HG02759 (cell line): Measurements from ENCODE around the gene MXD3.
"Not testable (repeated sequence)": the region's sequence is repeated elsewhere in the genome, so short reads cannot be mapped to it uniquely, and the experiment has no call there.

Experiments used
- ATAC-seq: cut with Tn5 transposase; IDR thresholded peaks from one replicate; pipeline ENCODE4 v1.9.1; 2021; ENCODE audit warnings: mild to moderate bottlenecking, moderate library complexity; ENCODE audit not compliant: unreplicated experiment

Gene MXD3

DNA sequence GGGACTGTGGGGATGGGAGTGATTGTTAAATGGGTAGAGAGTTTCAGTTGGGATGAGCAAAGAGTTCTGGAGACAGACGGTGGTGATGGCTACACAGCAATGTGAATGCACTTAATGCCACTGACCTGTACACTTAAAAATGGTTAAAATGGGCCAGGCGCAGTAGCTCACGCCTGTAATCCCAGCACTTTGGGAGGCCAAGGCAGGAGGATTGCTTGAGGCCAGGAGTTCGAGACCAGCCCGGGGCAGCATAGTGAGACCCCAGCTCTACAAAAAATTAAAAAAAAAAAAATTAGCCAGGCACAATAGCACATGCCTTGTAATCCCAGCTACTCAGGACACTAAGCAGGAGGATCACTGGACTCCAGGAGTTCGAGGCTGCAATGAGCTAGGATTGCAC is 32.1 kb upstream of the MXD3 start:
- no peak for ATAC-seq

DNA sequence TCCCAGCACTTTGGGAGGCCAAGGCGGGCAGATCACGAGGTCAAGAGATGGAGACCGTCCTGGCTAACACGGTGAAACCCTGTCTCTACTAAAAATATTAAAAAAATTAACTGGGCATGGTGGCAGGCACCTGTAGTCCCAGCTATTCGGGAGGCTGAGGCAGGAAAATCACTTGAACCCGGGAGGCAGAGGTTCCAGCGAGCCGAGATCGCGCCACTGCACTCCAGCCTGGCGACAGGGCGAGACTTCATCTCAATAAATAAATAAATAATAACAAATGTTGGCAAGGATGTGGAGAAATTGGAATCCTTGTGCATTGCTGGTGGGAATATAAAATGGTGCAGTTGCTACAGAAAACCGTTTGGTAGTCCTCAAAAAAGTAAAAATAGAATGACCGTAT is 31.3 kb upstream of the MXD3 start:
- not testable (repeated sequence) for ATAC-seq

DNA sequence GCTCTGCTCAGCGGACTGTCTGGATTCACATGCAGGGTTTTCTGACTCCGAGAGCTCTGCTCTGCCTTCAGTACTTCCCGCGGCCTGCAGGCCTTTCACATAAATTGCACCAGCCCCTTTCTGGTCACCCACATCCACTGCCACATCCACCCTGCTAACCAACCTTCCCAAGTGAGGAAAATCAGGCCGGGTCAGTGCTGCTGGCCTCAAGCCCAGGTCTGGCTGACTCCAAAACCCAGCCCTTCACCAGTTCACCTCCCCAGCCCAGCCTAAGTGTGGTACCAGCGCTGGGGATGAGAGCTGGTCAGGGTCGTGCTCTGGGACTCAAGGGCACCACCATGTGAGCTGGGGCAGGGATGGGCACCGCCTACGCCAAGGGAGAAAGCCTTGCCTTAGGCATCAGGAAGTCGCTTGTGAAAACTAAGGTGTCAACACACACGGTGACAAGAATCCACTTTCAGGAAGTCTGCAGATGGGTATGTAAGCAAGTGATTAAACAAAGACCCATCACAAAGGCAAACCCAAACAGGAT is 27.5 kb upstream of the MXD3 start:
- ATAC-seq = no peak

DNA sequence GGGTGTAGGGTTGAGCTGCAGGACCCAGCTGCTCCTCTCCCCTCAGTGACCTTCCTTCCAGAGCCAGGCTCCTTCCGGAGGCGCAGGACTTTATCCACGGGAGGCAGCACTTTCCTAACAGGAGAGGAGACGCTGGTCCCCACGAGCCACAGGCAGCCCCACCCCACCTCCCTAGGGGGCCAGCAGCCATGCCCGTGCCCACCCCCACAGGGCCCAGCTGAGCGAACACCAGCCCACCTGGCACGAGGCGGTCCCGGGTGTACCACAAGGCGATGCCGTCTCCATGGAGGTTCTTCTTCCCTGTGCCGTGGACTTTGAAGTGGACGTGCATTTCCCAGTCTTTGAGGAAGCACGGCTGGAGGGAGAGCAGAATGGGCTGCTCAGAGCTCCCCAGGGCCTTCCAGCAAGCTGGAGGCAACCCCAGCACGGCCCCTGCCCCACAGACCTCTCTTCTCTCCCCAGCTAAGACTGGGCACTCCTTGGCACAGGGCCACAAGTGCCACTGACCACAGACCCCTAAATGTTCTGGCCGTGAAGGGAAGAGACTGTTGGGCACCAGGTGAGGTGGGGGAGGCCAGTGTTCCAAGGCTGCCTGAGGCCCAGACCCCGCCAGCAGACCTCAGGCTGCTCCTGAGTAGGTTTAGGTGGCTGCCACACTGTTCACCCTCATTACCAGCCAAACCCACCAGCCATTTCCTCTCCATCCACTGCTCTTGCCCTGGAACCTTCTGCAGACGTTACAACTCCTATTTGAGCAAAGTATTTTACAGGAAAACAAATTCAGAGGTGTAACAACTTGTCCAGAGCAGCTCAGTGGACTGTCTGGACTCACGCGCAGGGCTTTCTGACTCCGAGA is 26.8 kb upstream of the MXD3 start:
- ATAC-seq = no peak

DNA sequence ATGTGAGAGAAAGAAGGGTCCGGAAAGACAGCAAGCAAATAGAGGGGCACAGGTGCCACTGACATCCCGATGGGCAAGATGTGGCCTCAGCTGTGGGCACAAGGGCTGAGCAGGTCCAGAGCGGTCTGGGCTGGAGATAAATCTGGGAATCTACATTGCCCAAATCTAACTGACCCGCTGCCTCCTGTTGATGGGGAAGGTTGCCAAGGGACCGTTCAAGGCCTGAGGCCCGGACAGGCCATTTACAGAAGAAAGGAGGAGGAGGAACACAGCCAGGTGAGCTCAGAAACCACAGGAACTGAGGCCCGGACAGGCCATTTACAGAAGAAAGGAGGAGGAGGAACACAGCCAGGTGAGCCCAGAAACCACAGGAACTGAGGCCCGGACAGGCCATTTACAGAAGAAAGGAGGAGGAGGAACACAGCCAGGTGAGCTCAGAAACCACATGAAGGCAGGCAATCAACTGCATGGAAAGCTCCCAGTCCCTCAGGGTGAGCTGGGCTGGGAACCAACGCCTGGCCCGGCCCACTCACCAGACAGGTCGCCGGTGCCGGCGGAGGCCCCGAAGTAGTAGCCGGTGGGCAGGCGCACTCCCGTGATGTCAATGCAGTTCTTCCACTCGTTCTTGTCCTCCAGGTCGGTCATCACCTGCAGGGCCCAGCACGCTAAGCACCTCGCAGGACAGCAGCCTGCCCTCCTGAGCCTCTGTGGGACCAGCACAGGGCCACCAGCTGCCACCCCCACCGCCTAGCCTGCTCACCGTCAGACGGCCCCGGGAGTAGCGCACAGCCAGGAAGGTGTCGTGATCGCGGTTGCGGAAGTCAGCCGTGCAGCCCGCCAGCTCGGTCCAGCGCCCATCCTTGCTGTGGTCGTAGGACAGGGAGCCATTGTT is 25.2 kb upstream of the MXD3 start:
- ATAC-seq = no peak

DNA sequence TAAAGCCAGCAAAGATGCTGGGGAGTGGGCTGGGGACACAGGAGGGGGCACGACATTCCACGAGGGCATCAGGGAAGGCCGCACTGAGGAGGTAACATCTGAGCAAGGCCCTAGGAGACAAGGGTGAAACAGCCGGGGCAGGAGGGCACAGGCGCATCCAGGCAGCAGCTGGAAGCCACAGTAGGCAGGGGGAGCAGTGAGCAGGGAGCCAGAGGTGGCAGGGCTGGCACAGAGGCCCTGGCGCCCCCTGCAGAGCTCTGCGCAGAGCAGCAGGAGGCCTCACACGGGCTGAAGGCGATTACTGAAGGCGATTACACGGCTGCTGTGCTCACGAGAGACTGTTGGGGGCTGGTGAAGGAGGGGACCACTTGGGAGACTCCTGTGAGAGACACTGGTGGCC is 24.4 kb upstream of the MXD3 start:
- no peak for ATAC-seq

DNA sequence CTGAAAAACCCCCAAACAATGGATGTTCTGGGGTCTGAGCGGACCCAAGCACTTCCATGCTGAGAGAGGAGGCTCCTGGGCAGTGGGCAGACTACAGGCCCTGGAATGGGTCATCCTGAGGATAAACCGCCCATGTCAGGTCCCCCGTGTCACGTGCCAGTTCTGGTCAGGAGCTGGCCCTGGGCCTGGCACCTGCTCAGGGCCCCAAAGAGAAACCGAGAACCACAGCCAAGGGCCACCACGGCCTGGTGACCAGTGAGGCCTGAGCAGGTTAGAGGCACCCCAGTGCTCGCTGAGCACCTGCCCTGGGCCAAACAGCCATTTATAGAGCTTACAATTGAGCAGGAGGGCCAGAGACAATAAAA is 24.0 kb upstream of the MXD3 start:
- ATAC-seq = no peak

DNA sequence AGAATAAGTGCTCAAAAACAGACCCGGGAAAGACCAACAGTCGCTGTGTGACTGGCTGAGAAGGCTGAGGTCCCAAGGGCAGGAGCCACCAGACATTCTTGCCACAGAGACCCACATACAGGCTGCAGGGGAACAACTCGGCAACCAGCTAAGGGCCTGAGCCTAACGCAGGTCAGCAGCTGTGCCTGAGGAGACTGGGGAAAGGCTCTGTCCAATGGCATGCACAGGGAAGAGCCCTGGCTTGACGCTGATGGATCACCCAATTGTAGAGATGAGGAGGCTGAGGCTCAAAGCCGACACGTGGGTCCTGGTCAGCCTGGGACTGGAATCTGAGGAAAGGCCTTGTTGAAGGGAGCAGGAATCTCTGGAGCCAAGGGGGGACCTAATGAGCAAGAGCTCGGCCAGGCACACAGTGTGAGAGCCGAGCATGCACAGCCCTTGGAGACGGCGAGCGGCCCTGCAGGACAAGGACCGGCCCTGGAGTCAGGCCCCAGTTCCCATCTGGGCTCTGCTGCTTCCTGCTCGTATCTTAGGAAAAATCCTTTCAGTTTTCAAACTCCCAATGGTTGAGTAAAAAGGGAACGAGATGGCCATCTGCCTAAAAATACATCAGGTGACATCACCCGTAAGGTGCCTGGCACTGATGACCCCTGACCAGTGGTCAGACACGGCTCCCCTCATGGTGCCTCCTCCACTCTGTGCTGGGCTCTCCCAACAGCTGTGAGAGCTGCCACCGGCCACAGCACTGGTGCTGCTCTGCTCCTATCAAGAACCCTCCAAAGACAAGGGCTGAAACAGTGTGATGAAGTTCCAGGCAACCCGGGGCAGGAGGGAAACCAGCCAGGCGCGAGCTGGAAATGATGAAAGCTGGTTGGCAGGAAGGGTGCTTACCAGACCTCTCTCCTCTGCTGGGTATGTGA is 23.3 kb upstream of the MXD3 start:
- ATAC-seq = no peak

DNA sequence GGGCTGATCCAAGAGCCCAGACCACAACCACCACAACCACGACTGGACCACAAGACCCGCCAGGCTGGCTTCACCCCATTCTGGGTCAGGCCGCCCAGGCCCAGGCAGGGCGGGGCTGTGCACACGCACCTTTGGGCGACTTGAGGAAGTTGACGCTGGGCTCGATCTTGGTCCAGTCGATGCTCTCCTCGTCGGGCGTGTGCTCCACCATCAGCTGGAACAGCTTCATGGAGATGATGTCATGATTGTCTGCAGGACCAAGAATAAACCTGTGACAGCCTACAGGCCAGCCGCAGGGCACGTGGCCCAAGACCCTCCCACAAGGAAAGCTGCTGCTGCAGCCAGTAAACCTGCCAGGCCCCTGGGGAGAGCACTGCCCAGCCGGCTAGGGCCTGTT is 22.5 kb upstream of the MXD3 start:
- no peak for ATAC-seq

DNA sequence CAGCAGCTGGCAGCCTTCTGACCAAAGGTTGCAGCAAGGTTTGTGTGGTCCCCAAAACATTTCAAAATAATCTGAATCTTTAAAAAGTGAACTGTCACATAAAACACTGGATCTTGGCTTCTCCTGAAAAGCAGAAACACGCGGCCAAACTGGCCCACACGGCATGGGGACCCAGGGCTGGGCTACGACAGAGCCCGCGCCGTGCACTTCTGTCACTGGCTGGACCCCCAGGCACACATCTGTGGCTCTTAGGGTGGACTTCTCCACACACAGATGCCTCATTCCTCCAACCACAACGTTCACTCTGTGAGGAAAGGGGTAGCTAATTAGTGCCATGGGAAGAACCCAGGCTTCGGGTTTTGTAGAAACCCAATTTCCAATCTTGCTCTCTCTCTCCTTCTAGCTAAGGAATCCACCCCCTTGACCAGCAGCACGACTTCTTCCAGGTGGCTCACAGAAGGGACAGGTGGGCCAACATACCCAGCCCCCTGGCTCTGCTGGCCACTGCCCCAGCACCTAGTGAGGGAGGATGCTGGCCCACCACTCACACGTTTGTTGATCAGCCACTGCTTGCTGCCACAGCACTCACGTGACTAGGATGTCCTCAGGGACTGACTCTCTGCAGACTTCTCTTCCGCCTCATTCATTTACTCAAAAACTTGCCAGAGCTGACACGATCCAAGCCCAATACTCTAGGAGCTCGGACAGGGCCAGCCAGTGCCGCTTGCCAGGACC is 21.9 kb upstream of the MXD3 start:
- no peak for ATAC-seq

DNA sequence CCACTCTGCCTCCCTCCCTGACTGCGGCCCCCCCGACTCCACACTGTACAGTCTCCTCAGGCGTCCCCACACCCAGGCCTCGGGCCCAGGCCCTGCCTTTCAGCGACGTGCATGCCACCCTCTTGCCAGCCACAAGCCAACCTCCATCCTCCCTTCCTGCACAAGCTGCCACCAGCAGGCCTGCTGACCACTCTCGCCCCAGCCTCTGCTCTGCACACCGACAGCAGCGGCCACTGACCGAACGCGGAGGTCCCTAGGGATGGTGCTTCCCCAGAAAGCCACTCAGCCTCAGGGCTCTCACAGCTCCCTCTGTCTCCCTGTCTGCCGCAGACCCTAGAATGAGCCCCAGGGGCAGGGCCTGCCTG is 21.2 kb upstream of the MXD3 start:
- no peak for ATAC-seq

DNA sequence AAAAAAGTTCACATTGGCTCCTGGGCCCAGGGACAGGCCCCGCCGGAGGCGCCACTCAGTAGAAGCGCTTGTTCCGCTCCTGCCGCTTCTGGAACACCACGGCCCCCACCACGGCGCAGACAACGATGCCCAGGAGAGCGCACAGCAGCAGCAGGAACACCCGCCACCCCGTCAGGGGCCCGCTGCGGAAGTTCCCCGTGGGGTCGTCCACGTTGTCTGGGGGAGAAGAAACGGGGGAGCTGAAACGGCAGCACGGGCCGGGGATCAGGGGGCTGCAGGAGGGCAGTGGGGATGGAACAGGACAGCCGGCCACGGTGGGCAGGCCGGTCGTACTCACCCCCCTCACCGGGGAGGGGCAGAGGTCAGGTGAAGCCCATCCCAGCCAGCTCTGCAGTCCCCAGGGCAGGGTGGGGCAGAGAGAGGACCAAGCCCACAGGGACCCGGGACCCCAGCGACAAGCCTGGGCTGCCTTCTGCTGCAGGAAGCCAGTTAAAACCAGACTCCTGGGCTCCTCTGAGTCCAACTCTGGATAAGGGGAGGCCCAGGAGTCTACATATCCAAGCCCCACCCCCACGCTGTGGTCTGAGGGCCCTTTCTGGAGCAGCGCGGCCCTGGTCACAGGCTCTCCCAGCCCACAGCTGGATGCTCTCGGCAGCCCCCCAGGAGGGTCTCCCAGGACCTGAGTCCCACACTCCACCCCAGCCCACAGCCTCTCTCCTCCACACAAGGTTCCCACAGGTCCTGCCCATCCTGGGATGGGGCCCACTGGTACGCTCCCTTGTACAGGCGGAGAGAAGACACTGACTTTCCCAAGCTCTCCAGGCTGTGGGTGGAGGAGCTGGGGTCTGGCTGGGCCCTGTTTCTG is 20.6 kb upstream of the MXD3 start:
- no peak for ATAC-seq

DNA sequence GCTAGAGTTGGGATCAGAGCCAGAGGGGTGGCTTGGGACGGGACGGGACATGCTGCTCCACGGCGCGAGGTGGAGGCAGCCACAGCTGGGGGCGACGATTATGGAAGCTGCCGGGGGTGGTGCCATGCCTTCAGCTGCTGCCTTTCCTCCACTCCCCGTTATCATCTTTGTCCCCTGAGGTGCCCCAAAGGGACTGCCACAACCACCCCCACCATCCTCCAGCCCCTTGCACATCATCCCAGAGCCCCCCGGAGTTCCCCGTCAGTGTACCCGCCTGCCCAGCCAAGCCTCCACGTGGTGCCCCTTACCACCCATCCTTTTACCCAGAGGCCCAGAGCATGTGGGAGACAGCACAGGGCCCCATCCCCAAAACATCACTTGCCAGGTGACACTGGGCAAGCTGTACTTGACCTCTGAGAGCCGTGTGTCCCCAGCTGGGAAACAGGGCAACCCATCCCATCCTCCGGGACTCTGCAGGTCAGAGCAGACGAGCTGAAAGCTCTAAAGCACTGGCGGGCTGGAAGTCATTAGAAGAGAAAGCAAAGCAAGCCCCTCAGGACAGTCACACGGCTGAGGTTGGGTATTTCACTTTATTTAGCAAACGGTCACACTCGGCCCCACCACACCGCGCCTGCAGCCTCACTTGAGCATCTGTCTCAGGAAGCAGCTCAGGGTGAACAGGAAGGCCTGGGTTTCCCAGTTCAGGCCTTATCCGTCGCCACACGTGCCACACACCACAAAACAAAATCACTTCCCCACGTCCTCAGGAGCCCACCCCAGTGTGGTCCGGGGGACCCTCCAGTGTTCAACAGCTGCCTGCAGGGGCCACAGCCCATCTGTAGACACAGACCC is 19.5 kb upstream of the MXD3 start:
- no peak for ATAC-seq

DNA sequence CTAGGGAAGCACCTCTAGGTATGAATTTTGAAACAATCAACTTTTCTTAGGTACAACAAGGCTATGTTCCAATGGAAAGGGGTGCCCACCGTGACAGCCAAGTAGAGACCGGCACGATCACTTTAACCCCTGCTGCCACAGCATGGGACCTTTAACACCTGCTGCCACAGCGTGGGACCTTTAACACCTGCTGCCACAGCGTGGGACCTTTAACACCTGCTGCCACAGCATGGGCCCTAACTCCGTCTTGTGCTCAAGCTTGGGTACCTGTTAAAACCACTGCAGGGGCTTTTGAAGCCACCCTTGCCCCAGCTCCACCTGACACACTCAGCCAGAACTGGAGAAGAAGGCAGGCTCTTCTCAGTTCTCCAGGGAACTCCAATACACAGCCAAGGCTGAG is 18.2 kb upstream of the MXD3 start:
- no peak for ATAC-seq

DNA sequence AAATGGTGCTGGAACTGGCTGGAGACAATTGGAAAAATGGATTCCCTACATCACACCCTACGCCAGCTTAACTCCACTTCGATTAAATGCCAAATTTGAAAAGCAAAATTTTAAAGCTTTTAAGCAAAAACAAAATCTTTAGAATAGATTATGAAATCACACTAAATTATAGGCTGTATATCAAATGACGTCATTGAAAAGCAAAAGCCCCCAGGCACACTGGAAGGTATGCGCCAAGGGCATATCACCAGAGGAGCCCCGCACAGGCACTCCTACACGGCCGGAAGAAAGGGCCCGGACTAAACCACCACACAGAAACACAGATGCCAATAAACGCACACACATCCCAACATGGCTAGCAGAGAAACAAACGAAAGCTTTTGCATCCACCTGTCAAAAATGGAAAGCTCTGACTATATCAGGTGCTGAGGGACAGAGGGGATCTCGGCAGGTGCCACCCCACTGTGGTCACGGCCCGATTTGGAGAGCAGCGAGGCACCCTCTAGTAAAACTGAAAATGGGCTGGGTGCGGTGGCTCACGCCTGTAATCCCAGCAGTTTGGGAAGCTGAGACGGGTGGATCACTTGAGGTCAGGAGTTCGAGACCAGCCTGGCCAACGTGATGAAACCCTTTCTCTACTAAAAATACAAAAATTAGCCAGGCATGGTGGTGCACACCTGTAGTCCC is 17.0 kb upstream of the MXD3 start:
- ATAC-seq = no peak

DNA sequence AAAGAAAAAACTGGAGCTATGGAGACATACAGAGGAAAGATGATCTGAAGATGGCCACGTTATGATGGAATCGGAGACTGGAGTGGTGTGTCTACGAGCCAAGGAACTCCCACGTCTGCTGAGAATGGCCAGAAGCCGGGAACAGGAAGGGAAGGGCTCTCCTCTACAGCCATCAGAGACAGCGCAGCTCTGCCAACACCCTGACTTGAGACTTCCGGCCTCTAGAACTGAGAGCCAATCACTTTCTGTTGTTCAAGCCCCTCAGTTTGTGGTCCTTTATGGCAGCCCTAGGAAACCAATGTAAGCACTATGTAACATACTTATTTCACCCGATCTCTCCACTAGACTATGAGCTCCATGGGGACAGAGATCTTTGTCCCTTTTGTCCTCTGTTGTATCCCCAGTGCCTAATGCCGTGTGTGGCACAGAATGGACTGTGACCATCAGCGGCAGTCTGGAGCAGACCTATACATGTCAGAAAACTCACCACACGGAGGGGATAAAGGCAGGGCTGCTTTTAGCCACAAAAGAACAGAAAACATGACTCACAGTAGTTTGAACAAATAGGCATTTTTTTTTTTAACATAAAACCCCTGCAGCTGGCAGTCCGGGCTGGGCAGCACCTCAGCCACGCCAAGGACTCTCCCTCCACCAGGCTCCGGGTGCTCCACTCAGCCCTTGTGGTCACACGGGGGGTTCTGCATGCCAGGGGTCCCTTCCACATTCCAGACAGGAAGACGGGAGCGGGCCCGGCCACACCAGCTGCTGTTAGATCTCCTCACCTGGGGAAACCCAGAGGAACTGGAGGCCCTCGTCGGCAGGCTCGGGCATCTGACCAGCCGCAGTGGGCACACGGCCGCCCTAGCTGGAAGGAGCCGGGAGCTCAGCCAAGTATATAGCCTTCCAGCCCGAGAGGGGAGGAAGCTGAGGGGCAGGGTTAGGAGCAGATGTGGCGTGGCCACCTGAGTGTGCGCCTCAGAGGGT is 16.1 kb upstream of the MXD3 start:
- ATAC-seq = no peak
